Liver (tissue), 9 donors: ENCODE data around the gene DDI1. TPM values are rescaled to one million over a fixed set of nuclear protein-coding genes. Genes with fewer than 3 reads are reported as not detected.

Experiments used
- DNase-seq: peaks from one replicate; pipeline ENCODE4 v3.0.0-alpha.2; 2017; ENCODE audit warnings: low spot score
- H3K27ac ChIP-seq, 2 donors: one replicate each; pipeline ENCODE4 v1.7.0; 2013; ENCODE audit warnings: inconsistent platforms in 2 of 2, low read length in 2 of 2, control low read depth in 1 of 2, low read depth in 1 of 2, mild to moderate bottlenecking in 1 of 2
- H3K27me3 ChIP-seq, 4 donors: one replicate each; pipeline versions ENCODE4 v1.6.1 to v1.7.0; 2013; ENCODE audit warnings: low read length in 3 of 4, inconsistent platforms in 1 of 4, mild to moderate bottlenecking in 1 of 4, moderate library complexity in 1 of 4; ENCODE audit not compliant: control insufficient read depth in 4 of 4, insufficient read depth in 4 of 4
- H3K36me3 ChIP-seq, 4 donors: one replicate each; pipeline versions ENCODE4 v1.6.1 to v1.7.0; 2013; ENCODE audit warnings: low read length in 3 of 4, mild to moderate bottlenecking in 3 of 4, low read depth in 1 of 4, moderate library complexity in 1 of 4; ENCODE audit not compliant: control insufficient read depth in 4 of 4, insufficient read depth in 3 of 4
- H3K4me1 ChIP-seq, 4 donors: one replicate each; pipeline versions ENCODE4 v1.6.1 to v1.7.0; 2013; ENCODE audit warnings: low read length in 3 of 4, mild to moderate bottlenecking in 3 of 4, moderate library complexity in 1 of 4; ENCODE audit not compliant: control insufficient read depth in 4 of 4, insufficient read depth in 4 of 4
- H3K4me3 ChIP-seq, 3 donors: one replicate each; pipeline versions ENCODE4 v1.6.1 to v1.7.0; 2013; ENCODE audit warnings: low read length in 3 of 3, control low read depth in 1 of 3, low read depth in 1 of 3, mild to moderate bottlenecking in 1 of 3
- H3K9ac ChIP-seq, 2 donors: one replicate each; pipeline ENCODE4 v1.7.0; 2013; ENCODE audit warnings: low read length in 2 of 2, mild to moderate bottlenecking in 2 of 2, moderate library complexity in 2 of 2, control low read depth in 1 of 2, low read depth in 1 of 2
- H3K9me3 ChIP-seq, 4 donors: one replicate each; pipeline versions ENCODE4 v1.6.1 to v1.7.0; 2013; ENCODE audit warnings: low read length in 3 of 4; ENCODE audit not compliant: control insufficient read depth in 4 of 4
- EGR1 ChIP-seq, 2 donors: IDR thresholded peaks; 2 replicates each; pipeline ENCODE4 v1.6.1; 2016 to 2018; ENCODE audit warnings: antibody characterized with exemption in 2 of 2, low read depth in 2 of 2
- FOXA1 ChIP-seq: IDR thresholded peaks from 2 replicates; pipeline ENCODE4 v1.6.1; 2016; ENCODE audit warnings: antibody characterized with exemption
- FOXA2 ChIP-seq: IDR thresholded peaks from 2 replicates; pipeline ENCODE4 v1.6.1; 2016; ENCODE audit warnings: antibody characterized with exemption
- GABPA ChIP-seq, 2 donors: IDR thresholded peaks in 1 of 2; conservative IDR thresholded peaks in 1 of 2; 2 replicates each; pipeline ENCODE4 v1.6.1; 2016; ENCODE audit warnings: antibody characterized with exemption in 2 of 2, mild to moderate bottlenecking in 1 of 2, moderate library complexity in 1 of 2
- HNF4A ChIP-seq, 2 donors: conservative IDR thresholded peaks; 2 replicates each; pipeline ENCODE4 v1.6.1; 2016; ENCODE audit warnings: antibody characterized with exemption in 2 of 2, mild to moderate bottlenecking in 2 of 2
- HNF4G ChIP-seq: IDR thresholded peaks from 2 replicates; pipeline ENCODE4 v1.6.1; 2016; ENCODE audit warnings: antibody characterized with exemption
- JUND ChIP-seq, 2 donors: IDR thresholded peaks; 2 replicates each; pipeline ENCODE4 v1.6.1; 2016; ENCODE audit warnings: antibody characterized with exemption in 2 of 2
- NR2F2 ChIP-seq: IDR thresholded peaks from 2 replicates; pipeline ENCODE4 v1.6.1; 2016; ENCODE audit warnings: antibody characterized with exemption
- RAD21 ChIP-seq, 2 donors: IDR thresholded peaks; 2 replicates each; pipeline ENCODE4 v1.6.1; 2016; ENCODE audit warnings: antibody characterized with exemption in 2 of 2, mild to moderate bottlenecking in 2 of 2
- RXRA ChIP-seq, 2 donors: IDR thresholded peaks; 2 replicates each; pipeline ENCODE4 v1.6.1; 2017 to 2018; ENCODE audit warnings: antibody characterized with exemption in 2 of 2, mild to moderate bottlenecking in 1 of 2
- SP1 ChIP-seq: IDR thresholded peaks from 2 replicates; pipeline ENCODE4 v1.6.1; 2018; ENCODE audit warnings: antibody characterized with exemption, mild to moderate bottlenecking
- WGBS: extraction: QIAGEN DNeasy Blood & Tissue Kit; methylation state at CpG from one replicate; pipeline ENCODE4 v1.1.7; 2013; 5-methylcytosine and 5-hydroxymethylcytosine counted together
- polyA plus RNA-seq, 2 donors: library from polyadenylated mRNA; stranded (reverse) in 1 of 2; unstranded in 1 of 2; fragments of 200-250 nt in 1 of 2; fragments of >200 nt in 1 of 2; fragmentation: Nextera tagmentation in 1 of 2; extraction: Ambion mirVana in 1 of 2; gene quantifications; one replicate each; pipeline versions ENCODE4 v1.2.1 to v1.2.3, GENCODE V29; 2013 to 2015
- total RNA-seq, 2 donors: library from RNA; depleted of rRNA; stranded (reverse); fragments of >200 nt; gene quantifications; one replicate each; pipeline ENCODE4 v1.2.3, GENCODE V29; 2014
- TF ChIP-seq, protein P1 (sequence below): IDR thresholded peaks from 2 replicates; pipeline ENCODE4 v1.6.1; 2016; ENCODE audit warnings: antibody characterized with exemption
- TF ChIP-seq, protein P2 (sequence below): IDR thresholded peaks from 2 replicates; pipeline ENCODE4 v1.6.1; 2016; ENCODE audit warnings: antibody characterized with exemption, mild to moderate bottlenecking
- TF ChIP-seq, protein P3 (sequence below): IDR thresholded peaks from 2 replicates; pipeline ENCODE4 v1.6.1; 2016; ENCODE audit warnings: antibody characterized with exemption
- TF ChIP-seq, protein P4 (sequence below): fragments of 150-350 bp; IDR thresholded peaks from 2 replicates; pipeline ENCODE4 v1.5.1; 2017; ENCODE audit warnings: improper control_type of control experiment, low read depth, low read length; ENCODE audit not compliant: missing input control
- TF ChIP-seq, protein P5 (sequence below): IDR thresholded peaks from 2 replicates; pipeline ENCODE4 v1.6.1; 2016; ENCODE audit warnings: antibody characterized with exemption
- donor health status: healthy.
- donor health status: healthy.
- donor health status: healthy.
- donor health status: healthy.
- donor health status: healthy.

DDI1 gene
- total and polyA plus RNA-seq, 4 donors: 0.07 TPM; not detected in 3

DNA sequence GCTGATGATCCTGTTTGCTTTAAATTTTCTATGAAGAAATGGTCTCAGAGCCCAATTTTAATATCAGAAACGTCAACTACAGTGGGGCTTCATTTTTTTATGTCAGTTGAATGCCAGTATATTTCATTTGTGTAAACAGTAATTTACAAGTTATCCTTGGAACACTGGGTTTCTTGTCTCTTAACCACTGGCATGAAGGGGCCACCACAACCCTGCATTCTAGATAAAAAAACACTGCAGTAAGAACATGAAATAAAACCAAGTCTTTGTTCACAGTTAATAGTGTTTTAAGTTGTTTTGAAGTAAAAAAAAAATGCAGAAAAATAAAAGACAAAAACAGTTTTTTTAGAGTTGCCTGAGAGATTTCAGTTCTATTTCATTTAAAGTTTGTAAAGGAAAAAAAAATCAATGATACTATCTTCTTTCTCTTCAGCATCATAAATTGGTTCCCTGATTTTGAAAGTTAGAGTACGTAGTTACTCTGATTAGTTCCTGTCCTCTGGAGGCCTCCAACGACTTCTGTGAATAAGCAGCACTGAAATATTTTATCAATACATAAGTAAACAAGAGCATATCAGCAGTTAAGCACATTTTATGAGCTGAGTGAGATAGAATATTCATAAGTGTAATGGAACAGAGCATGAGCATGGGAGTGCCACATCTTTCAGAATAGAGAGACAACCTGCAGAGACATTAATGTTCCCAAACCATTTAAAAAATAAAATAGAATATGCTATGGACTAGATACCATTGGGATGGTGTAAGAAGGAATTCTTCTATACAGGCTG is 7.8 kb upstream of the DDI1 start (continued):
- TF ChIP-seq GABPA (IDR thresholded peaks at IDR 0.05 in 1 of 2, conservative IDR thresholded peaks at IDR 0.05 in 1 of 2): no peak

DNA sequence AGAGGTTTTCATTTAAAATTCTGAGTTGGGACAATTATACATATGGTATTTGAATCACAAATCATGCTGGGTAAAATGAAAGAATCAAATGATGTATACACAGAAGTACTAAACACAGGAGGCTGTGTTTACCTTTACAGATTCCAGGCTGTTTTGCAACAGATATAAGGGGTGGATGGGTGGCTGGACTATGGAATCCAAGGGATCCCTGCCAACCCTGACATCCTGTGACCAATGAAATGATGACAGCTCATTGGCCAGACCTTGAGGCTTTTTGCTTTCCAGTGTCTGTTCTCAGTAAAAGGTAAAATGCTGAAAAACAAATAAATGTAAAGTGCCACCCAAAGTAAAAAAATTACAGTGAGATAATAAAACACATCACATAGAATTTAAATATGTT is 3.3 kb upstream of the DDI1 start:
- TF ChIP-seq FOXA2 (peak; percentile 33), HNF4A (conservative IDR thresholded peaks at IDR 0.05) (peak; percentile 39 to 56), SP1 (peak; percentile 37), NR2F2 (peak; percentile 4), EGR1 (IDR thresholded peaks at IDR 0.05; ENCODE audit: low read depth in 2 of 2) (no peak), RXRA (IDR thresholded peaks at IDR 0.05) (no peak), HNF4G (no peak)
- TF ChIP-seq, protein P1, sequence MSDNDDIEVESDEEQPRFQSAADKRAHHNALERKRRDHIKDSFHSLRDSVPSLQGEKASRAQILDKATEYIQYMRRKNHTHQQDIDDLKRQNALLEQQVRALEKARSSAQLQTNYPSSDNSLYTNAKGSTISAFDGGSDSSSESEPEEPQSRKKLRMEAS: no peak
- TF ChIP-seq, protein P2, sequence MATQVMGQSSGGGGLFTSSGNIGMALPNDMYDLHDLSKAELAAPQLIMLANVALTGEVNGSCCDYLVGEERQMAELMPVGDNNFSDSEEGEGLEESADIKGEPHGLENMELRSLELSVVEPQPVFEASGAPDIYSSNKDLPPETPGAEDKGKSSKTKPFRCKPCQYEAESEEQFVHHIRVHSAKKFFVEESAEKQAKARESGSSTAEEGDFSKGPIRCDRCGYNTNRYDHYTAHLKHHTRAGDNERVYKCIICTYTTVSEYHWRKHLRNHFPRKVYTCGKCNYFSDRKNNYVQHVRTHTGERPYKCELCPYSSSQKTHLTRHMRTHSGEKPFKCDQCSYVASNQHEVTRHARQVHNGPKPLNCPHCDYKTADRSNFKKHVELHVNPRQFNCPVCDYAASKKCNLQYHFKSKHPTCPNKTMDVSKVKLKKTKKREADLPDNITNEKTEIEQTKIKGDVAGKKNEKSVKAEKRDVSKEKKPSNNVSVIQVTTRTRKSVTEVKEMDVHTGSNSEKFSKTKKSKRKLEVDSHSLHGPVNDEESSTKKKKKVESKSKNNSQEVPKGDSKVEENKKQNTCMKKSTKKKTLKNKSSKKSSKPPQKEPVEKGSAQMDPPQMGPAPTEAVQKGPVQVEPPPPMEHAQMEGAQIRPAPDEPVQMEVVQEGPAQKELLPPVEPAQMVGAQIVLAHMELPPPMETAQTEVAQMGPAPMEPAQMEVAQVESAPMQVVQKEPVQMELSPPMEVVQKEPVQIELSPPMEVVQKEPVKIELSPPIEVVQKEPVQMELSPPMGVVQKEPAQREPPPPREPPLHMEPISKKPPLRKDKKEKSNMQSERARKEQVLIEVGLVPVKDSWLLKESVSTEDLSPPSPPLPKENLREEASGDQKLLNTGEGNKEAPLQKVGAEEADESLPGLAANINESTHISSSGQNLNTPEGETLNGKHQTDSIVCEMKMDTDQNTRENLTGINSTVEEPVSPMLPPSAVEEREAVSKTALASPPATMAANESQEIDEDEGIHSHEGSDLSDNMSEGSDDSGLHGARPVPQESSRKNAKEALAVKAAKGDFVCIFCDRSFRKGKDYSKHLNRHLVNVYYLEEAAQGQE: no peak
- TF ChIP-seq, protein P3, sequence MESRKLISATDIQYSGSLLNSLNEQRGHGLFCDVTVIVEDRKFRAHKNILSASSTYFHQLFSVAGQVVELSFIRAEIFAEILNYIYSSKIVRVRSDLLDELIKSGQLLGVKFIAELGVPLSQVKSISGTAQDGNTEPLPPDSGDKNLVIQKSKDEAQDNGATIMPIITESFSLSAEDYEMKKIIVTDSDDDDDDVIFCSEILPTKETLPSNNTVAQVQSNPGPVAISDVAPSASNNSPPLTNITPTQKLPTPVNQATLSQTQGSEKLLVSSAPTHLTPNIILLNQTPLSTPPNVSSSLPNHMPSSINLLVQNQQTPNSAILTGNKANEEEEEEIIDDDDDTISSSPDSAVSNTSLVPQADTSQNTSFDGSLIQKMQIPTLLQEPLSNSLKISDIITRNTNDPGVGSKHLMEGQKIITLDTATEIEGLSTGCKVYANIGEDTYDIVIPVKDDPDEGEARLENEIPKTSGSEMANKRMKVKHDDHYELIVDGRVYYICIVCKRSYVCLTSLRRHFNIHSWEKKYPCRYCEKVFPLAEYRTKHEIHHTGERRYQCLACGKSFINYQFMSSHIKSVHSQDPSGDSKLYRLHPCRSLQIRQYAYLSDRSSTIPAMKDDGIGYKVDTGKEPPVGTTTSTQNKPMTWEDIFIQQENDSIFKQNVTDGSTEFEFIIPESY: no peak
- H3K9me3 ChIP-seq: no peaks in the 10 kb centered on the region
- H3K27me3 ChIP-seq: peaks cover 0 to 4% (median 0%) of the 10 kb centered on the region in 4 donors
- H3K36me3 ChIP-seq: no peaks in the 10 kb centered on the region
- no peaks in the 10 kb centered on the region for H3K4me1 ChIP-seq
- no peak overlapping the region for H3K27ac ChIP-seq
- H3K4me3 ChIP-seq: no peak overlapping the region
- H3K9ac ChIP-seq: no peak overlapping the region
- DNase-seq: peak; percentile 42

DNA sequence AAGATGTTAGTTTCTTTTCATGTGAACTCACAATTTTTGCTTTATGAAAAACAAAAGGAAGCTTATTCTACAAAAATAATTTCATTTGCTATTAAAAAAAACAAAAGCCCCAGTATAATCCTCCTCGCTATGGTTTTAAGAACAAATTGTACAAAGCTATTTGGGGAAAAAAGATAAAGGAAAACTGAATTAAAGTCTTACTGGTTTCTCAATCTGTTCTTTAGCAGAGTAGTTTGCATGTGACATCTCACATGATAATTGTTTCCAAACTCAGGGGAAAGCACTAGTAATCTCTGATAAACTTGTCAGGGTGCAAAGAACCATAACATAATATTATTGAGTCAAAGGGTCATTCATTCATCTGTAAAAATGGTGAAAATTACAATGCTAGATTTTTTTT is 2.9 kb upstream of the DDI1 start:
- WGBS: 85% methylated on average over 1 of the region's 1 CpG
- Histone ChIP-seq H3K27me3 (peaks cover 0 to 4% (median 0%) of the 10 kb centered on the region in 4 donors), H3K27ac (no peak overlapping the region), H3K36me3 (no peaks in the 10 kb centered on the region), H3K9ac (no peak overlapping the region), H3K9me3 (no peaks in the 10 kb centered on the region), H3K4me1 (no peaks in the 10 kb centered on the region), H3K4me3 (no peak overlapping the region)
- TF ChIP-seq, protein P4, sequence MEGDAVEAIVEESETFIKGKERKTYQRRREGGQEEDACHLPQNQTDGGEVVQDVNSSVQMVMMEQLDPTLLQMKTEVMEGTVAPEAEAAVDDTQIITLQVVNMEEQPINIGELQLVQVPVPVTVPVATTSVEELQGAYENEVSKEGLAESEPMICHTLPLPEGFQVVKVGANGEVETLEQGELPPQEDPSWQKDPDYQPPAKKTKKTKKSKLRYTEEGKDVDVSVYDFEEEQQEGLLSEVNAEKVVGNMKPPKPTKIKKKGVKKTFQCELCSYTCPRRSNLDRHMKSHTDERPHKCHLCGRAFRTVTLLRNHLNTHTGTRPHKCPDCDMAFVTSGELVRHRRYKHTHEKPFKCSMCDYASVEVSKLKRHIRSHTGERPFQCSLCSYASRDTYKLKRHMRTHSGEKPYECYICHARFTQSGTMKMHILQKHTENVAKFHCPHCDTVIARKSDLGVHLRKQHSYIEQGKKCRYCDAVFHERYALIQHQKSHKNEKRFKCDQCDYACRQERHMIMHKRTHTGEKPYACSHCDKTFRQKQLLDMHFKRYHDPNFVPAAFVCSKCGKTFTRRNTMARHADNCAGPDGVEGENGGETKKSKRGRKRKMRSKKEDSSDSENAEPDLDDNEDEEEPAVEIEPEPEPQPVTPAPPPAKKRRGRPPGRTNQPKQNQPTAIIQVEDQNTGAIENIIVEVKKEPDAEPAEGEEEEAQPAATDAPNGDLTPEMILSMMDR: no peak
- TF ChIP-seq JUND (IDR thresholded peaks at IDR 0.05): no peak
- TF ChIP-seq HNF4G: no peak
- no peak for TF ChIP-seq RAD21 (IDR thresholded peaks at IDR 0.05)
- TF ChIP-seq, protein P3: no peak
- TF ChIP-seq, protein P5, sequence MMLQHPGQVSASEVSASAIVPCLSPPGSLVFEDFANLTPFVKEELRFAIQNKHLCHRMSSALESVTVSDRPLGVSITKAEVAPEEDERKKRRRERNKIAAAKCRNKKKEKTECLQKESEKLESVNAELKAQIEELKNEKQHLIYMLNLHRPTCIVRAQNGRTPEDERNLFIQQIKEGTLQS: no peak
- TF ChIP-seq FOXA1: no peak
- TF ChIP-seq SP1: no peak
- DNase-seq: no peak
